GM08714 (cell line): ENCODE measurements around the gene HES5.

Source experiments
- H3K4me3 ChIP-seq: fragments of 200-500 bp; sonication (Bioruptor generic); 2 replicates; pipeline ENCODE4 v1.5.1; 2014; ENCODE audit warnings: mild to moderate bottlenecking, low read length, inconsistent platforms
- ZNF274 ChIP-seq: IDR thresholded peaks from 2 replicates; pipeline ENCODE4 v1.6.1; 2012; ENCODE audit warnings: mild to moderate bottlenecking, low read depth, low read length

The HES5 gene

GRCh38 chr1:2564815-2565374 lies 34.8 kb upstream of the HES5 start:
- no peak overlapping the region for H3K4me3 ChIP-seq
- TF ChIP-seq ZNF274 = no peak

GRCh38 chr1:2564006-2564814 lies 34.1 kb upstream of the HES5 start:
- H3K4me3 ChIP-seq = no peak overlapping the region
- no peak for TF ChIP-seq ZNF274

GRCh38 chr1:2563205-2563604 lies 33.1 kb upstream of the HES5 start:
- TF ChIP-seq ZNF274 = no peak
- no peak overlapping the region for H3K4me3 ChIP-seq

GRCh38 chr1:2561898-2562895 lies 32.1 kb upstream of the HES5 start:
- TF ChIP-seq ZNF274 = no peak
- H3K4me3 ChIP-seq = no peak overlapping the region

- TF ChIP-seq ZNF274 = no peak
- H3K4me3 ChIP-seq = no peak overlapping the region
Measured at GRCh38 chr1:2561446-2561845, 31.4 kb upstream of the HES5 start.

GRCh38 chr1:2560299-2561073 lies 30.4 kb upstream of the HES5 start:
- no peak overlapping the region for H3K4me3 ChIP-seq
- no peak for TF ChIP-seq ZNF274

GRCh38 chr1:2559509-2560298 lies 29.6 kb upstream of the HES5 start:
- H3K4me3 ChIP-seq = no peak overlapping the region
- TF ChIP-seq ZNF274 = no peak

- no peak overlapping the region for H3K4me3 ChIP-seq
- TF ChIP-seq ZNF274 = no peak
Measured at GRCh38 chr1:2558861-2559260, 28.8 kb upstream of the HES5 start.

- no peak overlapping the region for H3K4me3 ChIP-seq
- no peak for TF ChIP-seq ZNF274
Measured at GRCh38 chr1:2558420-2558819, 28.4 kb upstream of the HES5 start.

GRCh38 chr1:2557482-2558400 lies 27.7 kb upstream of the HES5 start:
- peak overlapping the region; percentile 66; the same call in 1 of the 2 replicates for H3K4me3 ChIP-seq
- TF ChIP-seq ZNF274 = no peak

- H3K4me3 ChIP-seq = peak overlapping the region; percentile 66; the same call in 1 of the 2 replicates
- no peak for TF ChIP-seq ZNF274
Measured at GRCh38 chr1:2556678-2557481, 26.8 kb upstream of the HES5 start.
